ENCODE measurements around the gene RNGTT. TPM values are rescaled to one million over a fixed set of nuclear protein-coding genes. Genes with fewer than 3 reads are reported as not detected.

Gene RNGTT
- total RNA-seq, result 10 to 100 TPM; 18.1 to 18.2 TPM

- Mint-ChIP-seq H3K36me3 (ENCODE audit: insufficient read depth in 2 of 2) (peaks cover 0 to 3% of the 10 kb centered on the region in 2 donors), H3K9me3 (no peaks in the 10 kb centered on the region), H3K4me1 (ENCODE audit: low read depth) (peaks cover 38% of the 10 kb centered on the region), H3K27ac (peak within 1 kb of the TSS; percentile 64), H3K27me3 (ENCODE audit: low read depth) (no peaks in the 10 kb centered on the region), H3K4me3 (peak within 1 kb of the TSS; percentile 97)
- peak; percentile 100 for ATAC-seq (replicated peaks in 1 of 2)
- peak; percentile 98 for DNase-seq
Measured at GRCh38 chr6:88963139-88964090, at the start of gene RNGTT. RNGTT (minus strand) TSS chr6:88963618; CDS start chr6:88963409, 209 bp downstream.

- Mint-ChIP-seq H3K36me3 (ENCODE audit: insufficient read depth in 2 of 2) (no peaks in the 10 kb centered on the region), H3K27me3 (ENCODE audit: low read depth) (no peaks in the 10 kb centered on the region), H3K27ac (no peak overlapping the region), H3K4me3 (no peak overlapping the region), H3K9me3 (peaks cover 2 to 4% of the 10 kb centered on the region in 2 donors), H3K4me1 (ENCODE audit: low read depth) (no peaks in the 10 kb centered on the region)
- ATAC-seq (replicated peaks in 1 of 2) (no peak), DNase-seq (no peak)
Measured at GRCh38 chr6:89011436-89011835, 48.0 kb upstream of the RNGTT start.

GRCh38 chr6:89010825-89011224, 47.4 kb upstream of the RNGTT start:
- Mint-ChIP-seq H3K4me3 (no peak overlapping the region), H3K36me3 (ENCODE audit: insufficient read depth in 2 of 2) (no peaks in the 10 kb centered on the region), H3K27me3 (ENCODE audit: low read depth) (no peaks in the 10 kb centered on the region), H3K9me3 (peaks cover 0 to under 1% of the 10 kb centered on the region in 2 donors), H3K4me1 (ENCODE audit: low read depth) (no peaks in the 10 kb centered on the region), H3K27ac (no peak overlapping the region)
- ATAC-seq (replicated peaks in 1 of 2) (no peak), DNase-seq (no peak)

- Mint-ChIP-seq H3K4me3 (no peak overlapping the region), H3K27me3 (ENCODE audit: low read depth) (no peaks in the 10 kb centered on the region), H3K4me1 (ENCODE audit: low read depth) (no peaks in the 10 kb centered on the region), H3K36me3 (ENCODE audit: insufficient read depth in 2 of 2) (no peaks in the 10 kb centered on the region), H3K27ac (no peak overlapping the region), H3K9me3 (no peaks in the 10 kb centered on the region)
- no peak for ATAC-seq (replicated peaks in 1 of 2)
- DNase-seq, result no peak
Measured at GRCh38 chr6:89009624-89010059, 46.2 kb upstream of the RNGTT start.

- no peak for ATAC-seq (replicated peaks in 1 of 2)
- Mint-ChIP-seq H3K9me3 (no peaks in the 10 kb centered on the region), H3K4me1 (ENCODE audit: low read depth) (no peaks in the 10 kb centered on the region), H3K27me3 (ENCODE audit: low read depth) (no peaks in the 10 kb centered on the region), H3K27ac (no peak overlapping the region), H3K4me3 (no peak overlapping the region), H3K36me3 (ENCODE audit: insufficient read depth in 2 of 2) (no peaks in the 10 kb centered on the region)
- no peak for DNase-seq
Measured at GRCh38 chr6:89008815-89009374, 45.5 kb upstream of the RNGTT start.

- no peaks in the 10 kb centered on the region for H3K36me3 Mint-ChIP-seq (ENCODE audit: insufficient read depth in 2 of 2)
- H3K27ac Mint-ChIP-seq, result no peak overlapping the region
- H3K27me3 Mint-ChIP-seq (ENCODE audit: low read depth), result no peaks in the 10 kb centered on the region
- no peak overlapping the region for H3K4me3 Mint-ChIP-seq
- no peaks in the 10 kb centered on the region for H3K4me1 Mint-ChIP-seq (ENCODE audit: low read depth)
- DNase-seq (no peak), ATAC-seq (replicated peaks in 1 of 2) (no peak)
- H3K9me3 Mint-ChIP-seq, result no peaks in the 10 kb centered on the region
Measured at GRCh38 chr6:89008001-89008814, 44.8 kb upstream of the RNGTT start.

DNA sequence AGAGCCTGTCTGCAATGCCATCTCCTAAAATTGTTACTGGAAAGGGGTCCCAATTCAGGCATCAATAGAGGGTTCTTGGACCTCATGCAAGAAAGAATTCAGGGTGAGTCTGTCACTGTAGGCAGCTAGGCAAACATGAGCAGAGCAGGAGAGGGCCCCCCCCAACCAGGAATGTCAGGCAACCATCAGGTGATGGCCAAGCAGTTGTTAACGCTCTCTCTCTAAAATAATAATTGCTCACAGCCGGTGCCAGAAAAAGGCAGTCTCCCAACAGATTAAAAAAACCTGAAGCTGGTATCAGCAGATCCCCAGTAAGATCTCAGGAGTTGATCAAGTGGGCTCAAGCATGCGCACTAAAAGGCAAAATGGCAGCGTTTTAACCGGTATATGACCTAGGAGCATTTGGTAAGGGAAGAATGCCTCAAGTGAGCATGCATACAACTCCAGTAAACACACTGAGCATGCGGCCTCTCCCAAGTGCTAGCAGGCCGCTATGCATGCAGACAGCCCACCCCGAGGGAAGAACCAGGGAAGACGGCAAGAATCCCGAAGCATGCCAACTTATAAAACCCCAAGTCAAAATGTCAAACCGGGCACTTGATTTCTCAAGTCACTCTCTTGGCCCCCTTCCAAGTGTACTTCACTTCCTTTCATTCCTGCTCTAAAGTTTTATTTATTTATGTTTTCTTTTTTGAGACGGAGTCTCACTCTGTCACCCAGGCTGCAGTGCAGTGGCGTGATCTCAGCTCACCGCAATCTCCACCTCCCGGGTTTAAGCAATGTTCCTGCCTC, 44.0 kb upstream of the RNGTT start:
- no peak overlapping the region for H3K4me3 Mint-ChIP-seq
- ATAC-seq (replicated peaks in 1 of 2) (no peak), DNase-seq (no peak)
- H3K9me3 Mint-ChIP-seq, result no peaks in the 10 kb centered on the region
- no peak overlapping the region for H3K27ac Mint-ChIP-seq
- H3K36me3 Mint-ChIP-seq (ENCODE audit: insufficient read depth in 2 of 2), result no peaks in the 10 kb centered on the region
- no peaks in the 10 kb centered on the region for H3K4me1 Mint-ChIP-seq (ENCODE audit: low read depth)
- no peaks in the 10 kb centered on the region for H3K27me3 Mint-ChIP-seq (ENCODE audit: low read depth)

- DNase-seq (no peak), ATAC-seq (replicated peaks in 1 of 2) (no peak)
- H3K27me3 Mint-ChIP-seq (ENCODE audit: low read depth), result no peaks in the 10 kb centered on the region
- no peaks in the 10 kb centered on the region for H3K4me1 Mint-ChIP-seq (ENCODE audit: low read depth)
- peak overlapping the region; percentile 72 for H3K27ac Mint-ChIP-seq
- H3K36me3 Mint-ChIP-seq (ENCODE audit: insufficient read depth in 2 of 2), result no peaks in the 10 kb centered on the region
- H3K9me3 Mint-ChIP-seq, result no peaks in the 10 kb centered on the region
- H3K4me3 Mint-ChIP-seq, result no peak overlapping the region
Measured at GRCh38 chr6:89002523-89002922, 39.1 kb upstream of the RNGTT start.

DNA sequence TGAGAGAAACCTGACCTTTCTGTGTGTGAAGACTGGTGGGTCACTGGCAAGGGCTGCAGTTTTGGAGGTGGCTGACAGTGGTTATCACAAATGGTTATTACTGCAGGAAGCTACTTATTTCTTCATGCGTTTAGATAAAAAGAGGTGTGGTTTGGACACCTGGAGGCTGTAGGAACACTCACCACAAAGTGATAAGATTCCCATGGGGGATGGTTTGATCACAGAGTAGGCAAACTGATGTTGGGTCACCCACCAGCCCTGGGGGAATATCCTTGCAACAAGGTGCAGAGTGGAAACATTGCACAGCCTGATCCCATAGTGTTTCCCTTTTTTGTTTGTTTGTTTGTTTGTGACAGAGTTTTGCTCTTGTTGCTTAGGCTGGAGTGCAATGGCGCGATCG, 33.9 kb upstream of the RNGTT start:
- no peaks in the 10 kb centered on the region for H3K9me3 Mint-ChIP-seq
- no peak for ATAC-seq (replicated peaks in 1 of 2)

GRCh38 chr6:88992741-88993552, 29.5 kb upstream of the RNGTT start:
- no peak overlapping the region for H3K27ac Mint-ChIP-seq
- no peaks in the 10 kb centered on the region for H3K9me3 Mint-ChIP-seq
- no peaks in the 10 kb centered on the region for H3K4me1 Mint-ChIP-seq (ENCODE audit: low read depth)
- no peak for DNase-seq
- no peaks in the 10 kb centered on the region for H3K27me3 Mint-ChIP-seq (ENCODE audit: low read depth)
- no peak for ATAC-seq (replicated peaks in 1 of 2)
- no peak overlapping the region for H3K4me3 Mint-ChIP-seq
- H3K36me3 Mint-ChIP-seq (ENCODE audit: insufficient read depth in 2 of 2), result no peaks in the 10 kb centered on the region

More for the DNA sequence above, 33.9 kb upstream of the RNGTT start:
- no peak for DNase-seq
- Mint-ChIP-seq H3K27ac (no peak overlapping the region), H3K4me3 (no peak overlapping the region), H3K27me3 (ENCODE audit: low read depth) (no peaks in the 10 kb centered on the region), H3K4me1 (ENCODE audit: low read depth) (no peaks in the 10 kb centered on the region), H3K36me3 (ENCODE audit: insufficient read depth in 2 of 2) (no peaks in the 10 kb centered on the region)

DNA sequence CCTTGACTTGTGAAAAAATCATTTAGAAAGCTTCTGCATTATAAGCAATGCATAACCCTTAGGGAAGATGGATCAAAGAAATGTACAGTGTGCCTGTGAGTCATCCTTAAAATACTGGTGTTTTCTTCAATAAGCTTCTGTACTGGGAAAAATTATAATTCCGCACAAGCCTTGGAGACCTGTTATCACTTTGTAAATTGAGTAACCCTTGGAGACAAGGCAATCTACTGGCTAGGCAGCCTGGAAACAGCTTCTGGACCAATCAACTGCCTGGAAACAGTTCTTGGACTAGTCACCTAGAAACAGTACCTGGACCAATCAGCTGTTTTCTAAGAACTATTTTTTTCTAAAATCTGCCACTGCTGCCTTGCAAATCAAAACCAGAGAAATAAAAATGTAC, 25.8 kb upstream of the RNGTT start:
- Mint-ChIP-seq H3K4me3 (no peak overlapping the region), H3K4me1 (ENCODE audit: low read depth) (no peaks in the 10 kb centered on the region), H3K27me3 (ENCODE audit: low read depth) (no peaks in the 10 kb centered on the region), H3K27ac (no peak overlapping the region), H3K9me3 (no peaks in the 10 kb centered on the region), H3K36me3 (ENCODE audit: insufficient read depth in 2 of 2) (no peaks in the 10 kb centered on the region)
- ATAC-seq (replicated peaks in 1 of 2) (no peak), DNase-seq (no peak)

GRCh38 chr6:88987922-88988321, 24.5 kb upstream of the RNGTT start:
- H3K9me3 Mint-ChIP-seq, result no peaks in the 10 kb centered on the region
- no peak overlapping the region for H3K4me3 Mint-ChIP-seq
- H3K4me1 Mint-ChIP-seq (ENCODE audit: low read depth), result no peaks in the 10 kb centered on the region
- no peaks in the 10 kb centered on the region for H3K36me3 Mint-ChIP-seq (ENCODE audit: insufficient read depth in 2 of 2)
- no peaks in the 10 kb centered on the region for H3K27me3 Mint-ChIP-seq (ENCODE audit: low read depth)
- ATAC-seq (replicated peaks in 1 of 2) (no peak), DNase-seq (no peak)
- no peak overlapping the region for H3K27ac Mint-ChIP-seq

Measured in activated T-cell treated with anti-CD3 and anti-CD28 coated beads, Interleukin-2, amount 50 U/mL, for 72 hours (primary cell).